K562 (cell line): ENCODE results near the gene EEFSEC. TPM values are rescaled to one million over a fixed set of nuclear protein-coding genes. Genes with fewer than 3 reads are reported as not detected.

Experiments used
- BCL6 ChIP-seq: fragments of 250-450 bp; sonication (Bioruptor Pico); IDR thresholded peaks from 2 replicates; pipeline ENCODE4 v1.4.0; 2020
- CREBBP ChIP-seq: IDR thresholded peaks from one replicate; pipeline ENCODE4 v1.6.1; 2012; ENCODE audit warnings: low read depth, mild to moderate bottlenecking, control low read depth, inconsistent platforms, low read length
- FOXK1 ChIP-seq: sonication (generic); formaldehyde crosslinking; IDR thresholded peaks from 2 replicates; pipeline ENCODE4 v1.8.0; 2022; ENCODE audit warnings: missing genetic modification reagents, mild to moderate bottlenecking, borderline replicate concordance
- GMEB1 ChIP-seq: fragments of 250-450 bp; sonication (Bioruptor Pico); IDR thresholded peaks from 2 replicates; pipeline ENCODE4 v1.4.0; 2020; ENCODE audit warnings: mild to moderate bottlenecking
- NCOR1 ChIP-seq: fragments of 450-650 bp; IDR thresholded peaks from 2 replicates; pipeline ENCODE4 v1.6.1; 2016; ENCODE audit warnings: mild to moderate bottlenecking, moderate library complexity
- NR3C1 ChIP-seq: sonication (generic); formaldehyde crosslinking; IDR thresholded peaks from 2 replicates; pipeline ENCODE4 v1.8.1; 2022; ENCODE audit warnings: missing genetic modification reagents
- OTX1 ChIP-seq: fragments of 450-650 bp; formaldehyde crosslinking; IDR thresholded peaks from 2 replicates; pipeline ENCODE4 v1.4.0; 2022; ENCODE audit warnings: mild to moderate bottlenecking
- PCBP2 ChIP-seq: fragments of 200-400 bp; formaldehyde crosslinking; IDR thresholded peaks from 2 replicates; pipeline ENCODE4 v1.6.1; 2018; ENCODE audit warnings: low read length, low read depth, mild to moderate bottlenecking, moderate library complexity; ENCODE audit not compliant: poor library complexity, severe bottlenecking
- PKNOX1 ChIP-seq: fragments of 450-650 bp; IDR thresholded peaks from 2 replicates; pipeline ENCODE4 v1.6.1; 2016
- RNF219 ChIP-seq: fragments of 250-450 bp; sonication (Bioruptor Pico); IDR thresholded peaks from 2 replicates; pipeline ENCODE4 v1.5.0; 2022; ENCODE audit warnings: mild to moderate bottlenecking
- SMAD3 ChIP-seq: fragments of 450-650 bp; formaldehyde crosslinking; conservative IDR thresholded peaks from 2 replicates; pipeline ENCODE4 v1.4.0; 2020; ENCODE audit warnings: mild to moderate bottlenecking
- TFE3 ChIP-seq: fragments of 450-650 bp; formaldehyde crosslinking; IDR thresholded peaks from 2 replicates; pipeline ENCODE4 v1.4.0; 2020; ENCODE audit warnings: mild to moderate bottlenecking, mixed read lengths
- ZFP91 ChIP-seq: sonication (generic); formaldehyde crosslinking; IDR thresholded peaks from 2 replicates; pipeline ENCODE4 v1.8.0; 2022; ENCODE audit warnings: mild to moderate bottlenecking, missing genetic modification reagents
- ZKSCAN3 ChIP-seq: fragments of 250-450 bp; sonication (Bioruptor Pico); IDR thresholded peaks from 2 replicates; pipeline ENCODE4 v1.4.0; 2020
- ZMIZ1 ChIP-seq, 2 experiments: fragments of 150-350 bp in 1 of 2; IDR thresholded peaks; 2 replicates each; pipeline ENCODE4 v1.6.1; 2012 to 2016; ENCODE audit warnings: low read depth in 2 of 2, low read length in 2 of 2, mild to moderate bottlenecking in 1 of 2, moderate library complexity in 1 of 2
- ZNF134 ChIP-seq: fragments of 250-450 bp; sonication (Bioruptor Pico); conservative IDR thresholded peaks from 2 replicates; pipeline ENCODE4 v1.4.0; 2020
- polyA plus RNA-seq, 8 experiments: library from polyadenylated mRNA; depleted of rRNA in 4 of 8; stranded (reverse) in 5 of 8; unstranded in 3 of 8; fragments of >200 nt; fragmentation: Nextera tagmentation in 2 of 8; fragmentation: Illumina TruSeq in 1 of 8; extraction: Ambion mirVana in 2 of 8; extraction: Trizol in 1 of 8; gene quantifications; 2 replicates each; pipeline versions ENCODE4 v1.2.1 to v1.2.3, GENCODE V29; 2011 to 2014; ENCODE audit warnings: inconsistent platforms in 1 of 8, missing spikeins in 1 of 8
- total RNA-seq, 7 experiments: library from RNA; depleted of rRNA in 6 of 7; stranded (reverse); fragments of >200 nt in 6 of 7; fragmentation: Illumina TruSeq in 2 of 7; extraction: Trizol in 2 of 7; gene quantifications; 2 replicates each; pipeline versions ENCODE4 v1.2.1 to v1.2.3, GENCODE V29; 2011 to 2021; ENCODE audit warnings: low replicate concordance in 1 of 7

The EEFSEC gene
- total and polyA plus RNA-seq, 9 of the 15 experiments (the other 6 are each of a cell fraction or from before 2014, with no cell fraction given), result 0.35 to 11.8 (median 7.7) TPM

GRCh38 chr3:128422762-128423524 is 269.7 kb downstream of the EEFSEC start (continued):
- TF ChIP-seq ZMIZ1 (IDR thresholded peaks at IDR 0.05; ENCODE audit: low read depth in 2 of 2, low read length in 2 of 2), result no peak
- no peak for TF ChIP-seq SMAD3 (CRISPR knock-in tag)
- TF ChIP-seq ZFP91 (CRISPR knock-in tag), result no peak
- TF ChIP-seq TFE3 (CRISPR knock-in tag), result peak; percentile 80
- no peak for TF ChIP-seq RNF219
- no peak for TF ChIP-seq NCOR1
- no peak for TF ChIP-seq PCBP2
- no peak for TF ChIP-seq CREBBP
- no peak for TF ChIP-seq ZNF134 (CRISPR knock-in tag)
- TF ChIP-seq OTX1 (CRISPR knock-in tag), result no peak
- no peak for TF ChIP-seq NR3C1 (CRISPR knock-in tag)
- no peak for TF ChIP-seq GMEB1 (CRISPR knock-in tag)
- no peak for TF ChIP-seq ZKSCAN3 (CRISPR knock-in tag)
- TF ChIP-seq FOXK1 (CRISPR knock-in tag), result no peak
- TF ChIP-seq PKNOX1, result no peak
- no peak for TF ChIP-seq BCL6 (CRISPR knock-in tag)
